Calu3 (cell line): Measurements from ENCODE around the gene WASF3. TPM values are rescaled to one million over a fixed set of nuclear protein-coding genes. Genes with fewer than 3 reads are reported as not detected.

Experiments used
- BruUV-seq: library from RNA; stranded (reverse); fragments of 400-500 nt; replicated peaks from 2 replicates; lab custom pipeline; 2021; lab: Mats Ljungman, UMichigan
- CTCF ChIA-PET: fragments of 300-600 bp; sonication (Branson Sonifier 250); formaldehyde crosslinking; loops from one replicate; lab custom pipeline; 2022; ENCODE audit warnings: antibody characterized with exemption; lab: Charles Lee
- DNase-seq: peaks from one replicate; pipeline ENCODE4 v3.0.0; 2022
- H3K27ac Mint-ChIP-seq: one replicate; pipeline ENCODE4 v1.8.0; 2022; ENCODE audit warnings: mixed read lengths; ENCODE audit not compliant: unreplicated experiment
- H3K27me3 Mint-ChIP-seq: one replicate; pipeline ENCODE4 v1.8.0; 2022; ENCODE audit warnings: mixed read lengths; ENCODE audit not compliant: unreplicated experiment
- H3K36me3 Mint-ChIP-seq: one replicate; pipeline ENCODE4 v1.8.0; 2022; ENCODE audit warnings: mild to moderate bottlenecking, moderate library complexity, mixed read lengths; ENCODE audit not compliant: insufficient read depth, unreplicated experiment
- H3K4me1 Mint-ChIP-seq: one replicate; pipeline ENCODE4 v1.8.0; 2022; ENCODE audit warnings: mild to moderate bottlenecking, low read depth, mixed read lengths; ENCODE audit not compliant: unreplicated experiment
- H3K4me3 Mint-ChIP-seq: one replicate; pipeline ENCODE4 v1.8.0; 2022; ENCODE audit warnings: mild to moderate bottlenecking, low read depth, moderate library complexity, mixed read lengths; ENCODE audit not compliant: unreplicated experiment
- H3K9me3 Mint-ChIP-seq: one replicate; pipeline ENCODE4 v1.8.0; 2022; ENCODE audit warnings: low read depth, mixed read lengths; ENCODE audit not compliant: unreplicated experiment
- intact Hi-C: fragments of 100-400 bp; cut with micrococcal nuclease; formaldehyde crosslinking; loops from one replicate; pipeline ENCODE4 v1.10.0; 2022; ENCODE audit not compliant: unreplicated experiment
- total RNA-seq: library from RNA; stranded (reverse); gene quantifications from 2 replicates; pipeline ENCODE4 v1.2.3, GENCODE V29; 2022
- TF ChIP-seq, protein P1 (sequence below): fragments of 200-600 bp; IDR thresholded peaks from one replicate; pipeline ENCODE4 v1.8.0; 2022; ENCODE audit warnings: antibody characterized with exemption; ENCODE audit not compliant: unreplicated experiment

WASF3 gene
- total RNA-seq, 1 experiment from 2014 or later = 8.7 TPM

DNA sequence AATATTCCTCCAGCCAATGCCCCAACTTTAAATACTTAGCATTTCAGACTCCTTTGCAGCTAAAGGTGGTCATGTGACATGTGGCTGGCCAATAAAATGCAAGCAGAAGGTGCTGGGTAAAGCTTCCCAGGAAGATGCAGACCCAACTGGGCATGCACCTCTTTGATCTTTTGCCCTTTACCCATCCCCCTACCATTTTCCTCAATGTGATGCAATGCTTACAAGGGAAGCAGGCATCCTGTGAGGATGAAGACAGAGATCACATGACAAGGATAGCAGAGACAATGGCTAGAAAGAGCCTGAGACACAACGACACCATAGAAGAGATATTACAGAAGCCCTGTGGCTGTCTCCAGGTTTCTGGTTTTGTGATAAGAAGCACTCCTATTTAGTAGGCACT lies 2.1 kb upstream of the WASF3 start:
- BruUV-seq = no TSS peak
- no peak overlapping the region for H3K27ac Mint-ChIP-seq
- intact Hi-C loops = no loop called here
- peaks cover 46% of the 10 kb centered on the region for H3K27me3 Mint-ChIP-seq
- peaks cover 8% of the 10 kb centered on the region for H3K36me3 Mint-ChIP-seq
- H3K4me3 Mint-ChIP-seq = no peak overlapping the region
- no peak for DNase-seq
- TF ChIP-seq, protein P1, sequence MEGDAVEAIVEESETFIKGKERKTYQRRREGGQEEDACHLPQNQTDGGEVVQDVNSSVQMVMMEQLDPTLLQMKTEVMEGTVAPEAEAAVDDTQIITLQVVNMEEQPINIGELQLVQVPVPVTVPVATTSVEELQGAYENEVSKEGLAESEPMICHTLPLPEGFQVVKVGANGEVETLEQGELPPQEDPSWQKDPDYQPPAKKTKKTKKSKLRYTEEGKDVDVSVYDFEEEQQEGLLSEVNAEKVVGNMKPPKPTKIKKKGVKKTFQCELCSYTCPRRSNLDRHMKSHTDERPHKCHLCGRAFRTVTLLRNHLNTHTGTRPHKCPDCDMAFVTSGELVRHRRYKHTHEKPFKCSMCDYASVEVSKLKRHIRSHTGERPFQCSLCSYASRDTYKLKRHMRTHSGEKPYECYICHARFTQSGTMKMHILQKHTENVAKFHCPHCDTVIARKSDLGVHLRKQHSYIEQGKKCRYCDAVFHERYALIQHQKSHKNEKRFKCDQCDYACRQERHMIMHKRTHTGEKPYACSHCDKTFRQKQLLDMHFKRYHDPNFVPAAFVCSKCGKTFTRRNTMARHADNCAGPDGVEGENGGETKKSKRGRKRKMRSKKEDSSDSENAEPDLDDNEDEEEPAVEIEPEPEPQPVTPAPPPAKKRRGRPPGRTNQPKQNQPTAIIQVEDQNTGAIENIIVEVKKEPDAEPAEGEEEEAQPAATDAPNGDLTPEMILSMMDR = no peak
- H3K9me3 Mint-ChIP-seq = no peaks in the 10 kb centered on the region
- CTCF ChIA-PET = no interaction called here
- no peaks in the 10 kb centered on the region for H3K4me1 Mint-ChIP-seq

DNA sequence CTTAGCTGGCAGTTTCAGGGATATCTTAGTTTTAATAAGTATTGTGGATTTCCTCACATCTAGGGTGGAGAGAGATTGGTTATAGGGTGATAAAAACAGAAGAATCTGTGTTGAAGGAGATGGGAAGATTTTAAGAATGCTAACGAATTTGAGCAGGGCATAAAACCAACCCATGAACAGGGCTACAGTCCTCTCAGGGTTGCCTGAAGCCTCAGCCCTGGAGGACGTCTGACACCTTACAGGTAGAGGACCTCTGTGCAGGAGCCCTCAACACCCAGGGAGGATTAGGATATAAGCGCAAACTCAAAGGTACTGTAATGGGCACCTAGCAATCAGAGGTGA lies 461 bp upstream of the WASF3 start:
- DNase-seq = no peak
- peak overlapping the region; percentile 38 for H3K4me3 Mint-ChIP-seq
- H3K4me1 Mint-ChIP-seq = no peaks in the 10 kb centered on the region
- peaks cover 30% of the 10 kb centered on the region for H3K27me3 Mint-ChIP-seq
- peaks cover 8% of the 10 kb centered on the region for H3K36me3 Mint-ChIP-seq
- no TSS peak for BruUV-seq
- H3K9me3 Mint-ChIP-seq = no peaks in the 10 kb centered on the region
- intact Hi-C loops = no loop called here
- TF ChIP-seq, protein P1 = no peak
- no peak overlapping the region for H3K27ac Mint-ChIP-seq
- CTCF ChIA-PET = no interaction called here

DNA sequence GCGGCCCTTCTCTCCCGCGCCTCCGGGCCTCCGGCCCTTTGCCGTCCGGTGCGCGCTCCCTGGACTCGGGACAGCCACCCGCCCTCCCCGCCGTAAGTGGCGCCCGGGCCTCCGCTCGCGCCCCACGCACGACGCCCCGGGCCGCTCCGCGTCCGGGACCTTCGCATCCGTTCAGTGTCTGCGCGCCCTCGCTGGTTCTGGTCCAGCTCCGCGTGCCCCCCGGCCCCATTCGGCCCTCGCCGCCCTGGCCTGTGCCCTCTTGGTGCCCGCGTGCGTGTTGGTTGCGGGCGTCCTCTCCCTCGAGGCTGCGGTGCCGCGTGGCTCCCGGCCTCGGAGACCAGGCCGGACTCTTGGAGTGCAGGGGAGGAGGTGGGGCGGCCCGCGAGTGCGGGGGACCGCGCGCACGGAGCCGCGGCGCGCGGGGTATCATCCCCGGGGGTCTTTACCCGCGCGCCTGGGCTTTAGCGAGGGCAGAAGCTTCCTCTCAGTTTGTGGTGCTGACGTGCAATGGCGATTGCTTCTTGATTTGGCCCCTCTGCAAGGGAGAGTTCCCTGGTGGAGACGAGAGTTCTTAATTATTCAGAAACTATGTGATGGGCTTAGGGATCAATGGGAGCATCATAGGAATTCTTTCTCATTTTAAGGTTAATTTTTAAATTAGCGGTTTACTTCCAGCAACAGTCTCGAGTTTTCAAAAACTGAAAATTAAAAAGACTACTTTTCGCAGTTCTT lies 757 bp downstream of the WASF3 start:
- H3K4me3 Mint-ChIP-seq = peak overlapping the region; percentile 70
- H3K4me1 Mint-ChIP-seq = no peaks in the 10 kb centered on the region
- H3K27me3 Mint-ChIP-seq = peaks cover 27% of the 10 kb centered on the region
- TF ChIP-seq, protein P1 = no peak
- intact Hi-C loops = no loop called here
- peaks cover 8% of the 10 kb centered on the region for H3K36me3 Mint-ChIP-seq
- peak; percentile 3 for DNase-seq
- CTCF ChIA-PET = interaction anchor here (0.7 to 1.1 kb wide), 2 partner anchors 54 to 140 kb away, joined by 3 read pairs; no protein-coding TSS in a partner anchor
- BruUV-seq = no TSS peak
- H3K9me3 Mint-ChIP-seq = no peaks in the 10 kb centered on the region
- no peak overlapping the region for H3K27ac Mint-ChIP-seq

DNA sequence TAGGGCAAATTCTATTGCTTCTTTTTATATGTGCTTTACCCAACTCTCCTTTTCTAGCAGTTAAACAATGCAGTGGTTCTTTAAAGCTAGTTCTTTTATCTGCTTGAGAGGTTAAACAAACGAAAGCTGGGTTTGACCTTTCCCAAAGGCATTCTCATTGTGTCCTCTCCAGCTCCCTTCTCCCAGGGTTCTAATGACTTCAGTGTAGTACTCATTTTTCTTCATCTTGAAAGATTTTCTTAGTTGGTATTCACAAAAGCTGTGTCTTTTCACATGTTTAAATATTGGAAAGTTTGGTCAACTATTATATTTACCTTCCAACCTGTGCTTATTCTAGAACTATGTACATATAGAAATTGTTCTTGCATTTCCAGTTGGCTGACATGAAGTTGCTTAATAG lies 1.5 kb downstream of the WASF3 start:
- peaks cover 19% of the 10 kb centered on the region for H3K27me3 Mint-ChIP-seq
- CTCF ChIA-PET = interaction anchor here (0.7 to 1.1 kb wide), 2 partner anchors 53 to 140 kb away, joined by 3 read pairs; no protein-coding TSS in a partner anchor
- TF ChIP-seq, protein P1 = no peak
- H3K27ac Mint-ChIP-seq = no peak overlapping the region
- no peaks in the 10 kb centered on the region for H3K4me1 Mint-ChIP-seq
- BruUV-seq = TSS peak; percentile 60
- DNase-seq = no peak
- intact Hi-C loops = no loop called here
- peaks cover 8% of the 10 kb centered on the region for H3K36me3 Mint-ChIP-seq
- peak overlapping the region; percentile 70 for H3K4me3 Mint-ChIP-seq
- H3K9me3 Mint-ChIP-seq = no peaks in the 10 kb centered on the region
